NAMALWA (cell line): ENCODE results near the gene CST11.

Source experiments
- DNase-seq: peaks from one replicate; pipeline ENCODE4 v3.0.0-alpha.2; 2015; ENCODE audit warnings: low spot score

CST11 gene

DNA sequence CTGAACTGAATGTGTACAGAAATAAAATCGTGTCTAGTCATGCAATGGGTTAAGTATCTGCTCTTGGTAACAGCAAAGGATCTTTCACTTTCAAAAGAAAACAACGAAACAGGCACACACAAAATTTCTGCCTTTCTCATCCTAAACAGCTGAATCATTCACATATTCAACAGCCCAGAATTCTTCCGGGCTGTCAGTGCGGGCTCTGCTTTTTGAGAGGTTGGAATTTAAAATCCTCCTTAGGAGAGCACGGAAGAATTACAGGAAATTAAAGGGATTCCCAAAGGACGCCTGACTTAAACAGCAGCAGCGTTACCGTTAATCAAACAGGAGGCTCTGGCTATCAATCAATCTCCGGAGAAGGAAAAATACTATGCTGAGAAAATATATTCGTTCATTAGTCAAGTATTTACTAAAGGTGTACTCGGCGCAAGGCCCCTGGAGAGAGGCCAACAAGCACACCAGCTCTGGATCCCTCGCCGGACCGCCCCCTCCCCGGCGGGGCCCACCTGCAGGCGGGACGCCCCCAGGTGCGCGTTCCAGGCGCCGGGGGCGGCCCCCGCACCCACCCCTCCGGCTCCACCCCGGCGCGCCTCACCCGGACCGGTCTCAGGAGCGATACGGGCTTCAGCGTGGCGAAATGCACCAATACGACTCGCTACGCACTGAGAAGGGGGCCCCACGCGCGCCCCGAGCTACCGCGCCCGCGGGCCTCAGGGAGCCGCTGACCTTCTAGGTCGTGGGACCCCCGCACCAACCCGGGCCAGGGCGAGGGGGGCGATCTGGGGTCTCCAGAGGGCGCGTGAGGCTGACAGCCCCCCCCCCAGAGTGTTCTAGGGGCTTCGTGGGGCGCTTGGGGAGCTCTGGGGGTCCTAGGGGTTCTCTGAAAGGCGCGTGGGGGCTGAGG is 32.4 kb downstream of the CST11 start:
- peak; percentile 55 for DNase-seq

DNA sequence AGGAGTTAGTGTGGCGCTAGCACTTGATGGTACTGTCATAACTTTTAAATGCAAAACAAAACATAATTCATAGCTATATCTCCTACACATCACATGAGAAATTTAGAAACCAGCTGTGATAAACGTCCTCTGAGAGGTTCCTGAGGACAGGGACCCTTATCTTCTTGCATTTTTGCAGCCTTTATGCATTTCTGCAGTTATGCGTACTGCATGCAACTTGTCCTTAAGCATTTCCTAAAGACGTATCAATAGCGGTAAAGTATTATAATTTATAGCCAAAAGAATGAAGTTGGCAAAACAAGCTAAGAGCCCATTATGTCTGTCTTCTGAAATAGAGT is 33.0 kb downstream of the CST11 start:
- no peak for DNase-seq

DNA sequence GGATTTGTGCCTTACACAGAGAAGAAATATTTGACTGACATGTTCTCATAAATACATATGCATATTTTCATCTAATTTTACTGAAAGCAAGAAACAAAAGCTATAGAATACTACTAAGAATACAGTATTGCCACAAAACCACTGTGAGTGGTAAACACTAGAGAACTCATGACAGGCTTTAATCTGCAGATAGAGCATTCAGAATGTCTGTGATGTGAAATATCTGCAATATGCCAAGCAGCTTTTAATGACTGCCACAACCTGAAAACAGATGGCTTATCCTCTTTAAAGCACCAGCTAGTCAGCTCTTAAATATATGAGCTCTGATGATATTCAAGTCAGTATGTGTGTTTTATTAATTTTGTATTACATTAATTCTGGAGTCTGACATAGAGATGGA is 34.8 kb downstream of the CST11 start:
- DNase-seq = no peak

DNA sequence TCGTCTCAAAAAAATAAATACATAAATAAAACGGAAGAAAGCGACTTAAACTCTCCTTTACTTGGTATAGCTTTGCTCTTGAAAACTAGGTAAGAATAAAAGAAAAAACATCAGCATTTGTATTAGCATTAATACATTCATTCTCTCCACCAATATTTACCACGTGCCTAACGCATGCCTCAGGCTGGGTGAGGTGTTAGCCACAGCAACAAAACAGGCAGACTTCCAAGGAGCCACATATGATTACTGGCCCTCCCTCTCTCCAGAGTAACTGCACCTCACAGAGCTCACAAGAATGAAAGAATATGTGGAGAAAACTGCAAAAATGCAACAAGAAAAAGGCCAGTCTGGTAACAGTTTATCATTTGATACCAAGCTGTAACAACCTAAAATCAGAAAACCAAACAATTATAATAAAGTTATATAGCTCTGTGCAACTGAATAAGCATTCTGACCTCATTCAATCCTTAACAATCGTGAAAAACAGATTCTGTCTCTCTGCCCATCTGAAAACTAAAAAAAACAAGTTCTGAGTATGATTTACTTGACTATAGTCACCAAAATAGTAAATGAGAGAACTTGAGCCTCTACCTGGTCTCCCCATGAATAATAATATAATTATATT is 36.6 kb downstream of the CST11 start:
- DNase-seq = no peak

DNA sequence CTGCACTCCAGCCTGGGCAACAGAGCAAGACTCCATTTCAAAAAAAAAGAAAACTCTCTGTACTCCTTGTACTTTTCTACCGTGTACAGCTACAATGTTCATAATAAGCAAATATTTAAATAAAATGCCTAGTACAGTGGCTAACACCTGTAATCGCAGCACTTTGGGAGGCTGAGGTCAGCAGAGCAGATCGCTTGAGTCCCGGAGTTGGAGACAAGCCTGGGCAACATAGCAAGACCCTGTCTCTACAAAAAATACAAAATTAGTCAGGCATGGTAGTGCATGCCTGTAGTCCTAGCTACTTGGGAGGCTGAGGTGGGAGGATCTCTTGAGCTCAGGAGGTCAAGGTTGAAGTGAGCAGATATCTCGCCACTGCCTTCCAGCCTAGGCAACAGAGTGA is 37.1 kb downstream of the CST11 start:
- no peak for DNase-seq

DNA sequence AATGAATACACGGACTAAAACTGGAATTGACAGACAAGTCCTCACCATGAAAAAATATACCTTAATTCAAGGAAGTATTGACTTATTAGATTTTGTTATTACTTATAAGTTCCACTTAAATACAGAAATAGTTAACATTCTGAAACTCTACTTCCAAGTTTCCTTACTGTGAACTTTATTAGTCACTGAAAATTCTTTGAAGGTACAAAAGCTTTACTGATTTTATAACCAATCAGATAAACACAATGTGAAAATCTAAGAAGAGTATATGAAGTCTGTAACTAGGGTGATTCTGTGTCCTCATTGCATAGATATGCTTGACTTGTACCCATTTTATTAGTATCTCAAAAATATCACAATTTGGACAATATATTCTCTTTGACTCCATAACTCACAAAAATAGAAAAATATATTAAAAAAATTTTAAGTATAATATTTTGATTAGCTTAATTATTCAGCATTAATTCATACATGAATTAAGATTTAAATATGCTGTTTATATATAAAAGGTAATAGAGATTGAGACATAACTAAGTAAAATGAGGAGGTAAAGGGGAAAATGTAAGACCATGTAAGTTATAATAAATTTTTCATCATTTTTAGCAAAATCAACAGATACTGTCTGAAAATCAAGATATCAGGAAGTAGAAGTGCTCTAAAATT is 38.0 kb downstream of the CST11 start:
- DNase-seq = no peak

DNA sequence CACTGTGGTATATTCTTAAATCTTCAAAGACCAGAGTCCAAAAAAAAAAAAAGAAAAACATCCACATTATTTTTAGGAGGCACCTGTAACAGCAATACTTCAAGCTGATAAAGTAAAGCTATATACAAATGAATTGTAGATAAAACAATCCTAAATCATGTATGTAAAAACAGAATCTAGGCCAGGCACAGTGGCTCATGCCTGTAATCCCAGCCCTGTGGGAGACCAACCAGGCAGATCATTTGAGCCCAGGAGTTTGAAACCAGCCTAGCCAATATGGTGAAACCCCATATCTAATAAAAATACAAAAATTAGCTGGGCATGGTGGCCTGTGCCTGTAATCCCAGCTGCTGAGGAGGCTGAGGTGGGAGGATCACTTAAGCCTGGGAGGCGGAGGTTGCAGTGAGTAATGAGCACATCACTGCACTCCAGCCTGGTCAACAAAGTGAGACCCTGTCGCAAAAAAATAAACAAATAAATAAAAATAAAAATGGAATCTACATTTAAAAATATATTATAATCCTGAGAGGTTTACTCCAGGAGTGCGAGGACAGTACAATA is 38.7 kb downstream of the CST11 start:
- no peak for DNase-seq

DNA sequence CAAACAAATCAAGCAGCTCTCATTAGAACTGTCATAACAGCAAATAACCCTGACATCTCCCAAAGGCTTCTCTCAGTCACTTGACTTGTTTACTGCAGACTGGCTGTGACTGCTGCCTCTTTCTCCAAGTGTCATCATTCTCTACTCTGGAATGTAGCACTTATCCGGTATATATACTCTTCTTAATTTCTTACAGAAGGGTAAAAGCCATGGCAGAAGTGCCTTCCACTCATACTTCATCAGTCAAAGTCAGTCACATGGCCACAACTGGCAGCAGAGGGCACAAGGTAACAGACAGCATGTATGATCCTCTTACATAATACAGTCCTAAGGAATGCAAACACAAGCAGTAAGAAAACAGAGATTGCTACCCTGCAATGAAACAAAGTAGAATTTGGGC is 40.6 kb downstream of the CST11 start:
- no peak for DNase-seq

DNA sequence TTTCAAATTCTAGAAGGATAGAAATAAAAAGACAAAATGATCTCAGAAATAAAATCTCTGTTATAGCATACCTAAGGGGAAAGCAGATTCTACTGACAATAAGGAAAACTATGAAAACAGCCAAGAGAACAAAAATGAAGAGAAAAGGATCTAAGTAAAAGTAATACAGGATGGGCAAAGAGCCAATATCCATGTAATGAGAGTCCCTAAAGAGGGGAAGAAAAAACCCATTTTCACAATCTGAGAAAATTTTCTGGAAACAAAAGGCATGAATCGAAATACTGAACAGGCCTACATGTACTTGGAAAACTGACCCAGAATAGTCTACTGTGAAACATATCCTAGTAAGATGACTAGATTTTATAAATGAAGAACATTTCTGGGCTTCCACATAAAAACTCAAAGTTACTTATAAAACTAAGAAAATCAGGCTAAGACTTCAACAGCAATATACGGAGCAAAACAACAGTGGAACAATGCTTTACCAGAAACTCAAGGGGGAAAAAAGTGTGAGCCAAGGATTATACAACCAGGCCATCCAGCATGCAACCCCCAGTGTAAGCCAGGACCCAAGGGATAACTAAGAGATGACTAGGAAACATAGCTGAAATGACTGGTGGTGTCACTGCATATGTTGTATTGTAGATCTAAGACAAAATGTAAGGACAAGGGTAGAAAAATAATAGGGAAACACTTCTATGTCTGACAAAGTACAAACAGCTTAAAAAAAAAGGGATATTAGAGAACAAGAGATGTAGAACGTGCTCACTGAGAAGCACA is 41.6 kb downstream of the CST11 start:
- DNase-seq = no peak

DNA sequence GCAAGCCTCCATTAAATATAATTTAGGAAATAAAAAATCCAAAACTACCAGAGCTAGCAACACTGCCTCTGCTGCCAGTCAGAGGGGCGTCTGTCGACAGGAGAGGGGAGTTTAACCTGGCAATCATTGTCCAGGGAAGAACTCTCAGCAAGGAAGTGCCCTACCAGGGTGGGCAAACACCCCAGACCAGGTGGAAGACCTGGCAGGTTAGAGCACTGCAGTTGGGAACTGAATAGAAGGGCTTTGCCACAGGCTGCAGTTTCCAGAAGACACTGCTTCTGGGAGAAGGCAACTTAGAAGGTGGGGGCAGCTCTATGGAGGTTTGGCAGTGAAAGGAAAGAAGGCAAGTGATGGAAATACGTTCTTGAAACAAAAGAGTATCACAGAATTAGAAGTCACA is 42.9 kb downstream of the CST11 start:
- DNase-seq = no peak

DNA sequence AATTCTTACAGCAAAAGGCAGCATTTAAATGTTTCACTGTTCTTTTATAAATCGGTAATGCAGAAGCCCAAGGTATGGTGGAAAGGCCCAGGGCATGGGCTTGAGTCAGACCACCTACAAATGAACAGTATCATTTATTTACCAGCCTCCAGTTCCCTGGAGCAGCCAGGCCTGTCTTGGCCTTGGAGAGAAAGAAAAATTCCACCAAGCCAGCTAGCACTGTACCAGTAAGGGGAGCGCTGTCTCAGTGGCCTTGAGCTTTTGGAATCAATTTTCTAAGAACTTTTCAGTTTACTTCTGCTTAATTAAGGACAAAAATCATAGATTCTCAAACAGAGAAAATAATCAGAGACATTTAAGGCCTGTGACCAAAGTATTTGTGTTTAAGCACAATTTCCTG is 43.7 kb downstream of the CST11 start:
- no peak for DNase-seq

DNA sequence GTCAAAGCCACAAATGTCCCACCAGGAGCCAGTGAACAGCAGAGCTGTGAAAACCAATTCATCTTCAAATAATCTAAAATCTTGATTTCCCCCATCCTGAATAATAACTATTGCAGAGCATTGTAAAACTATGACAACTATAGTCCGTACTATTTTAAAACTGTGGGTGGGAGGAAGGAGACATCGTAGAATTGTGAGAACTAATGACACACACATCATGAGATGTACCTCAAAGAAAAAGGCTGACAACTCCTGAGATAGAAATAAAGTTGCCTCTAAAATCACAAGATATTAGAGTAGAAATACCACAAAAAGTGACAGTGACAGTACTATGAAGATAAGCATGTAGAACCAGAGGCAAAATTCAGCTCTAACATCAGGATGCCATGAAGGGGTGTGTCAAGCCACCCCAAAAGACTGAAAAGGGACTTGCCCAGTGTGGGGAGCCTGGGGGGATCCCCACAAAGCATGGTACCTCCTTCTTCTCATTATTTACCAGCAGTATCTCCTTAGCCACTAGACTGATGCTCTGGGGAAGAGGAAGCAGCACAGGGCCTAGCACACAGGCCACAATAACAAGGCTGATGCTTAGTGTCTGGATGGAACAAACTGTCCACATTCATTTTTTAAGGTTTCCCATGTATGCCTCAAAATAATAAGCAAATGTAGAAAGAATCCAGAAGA is 44.8 kb downstream of the CST11 start:
- DNase-seq = no peak

DNA sequence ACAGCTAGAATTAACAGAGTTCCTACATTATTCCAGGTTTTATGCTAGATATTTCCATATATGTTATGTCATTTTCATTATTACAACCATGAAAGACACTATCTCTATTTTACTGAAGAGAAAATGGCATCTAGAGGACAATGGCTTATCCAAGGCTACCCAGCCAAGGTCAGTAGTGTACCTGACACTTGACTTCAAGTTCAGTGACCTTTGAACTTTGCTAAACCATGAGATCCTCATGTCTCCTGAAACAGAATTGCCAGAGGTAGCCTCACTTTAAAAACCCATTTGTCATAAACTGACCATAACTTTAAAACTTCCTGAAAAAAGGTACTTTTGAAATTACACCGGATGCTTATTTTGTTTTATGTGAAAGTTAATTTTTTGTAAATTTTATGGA is 45.8 kb downstream of the CST11 start:
- no peak for DNase-seq

DNA sequence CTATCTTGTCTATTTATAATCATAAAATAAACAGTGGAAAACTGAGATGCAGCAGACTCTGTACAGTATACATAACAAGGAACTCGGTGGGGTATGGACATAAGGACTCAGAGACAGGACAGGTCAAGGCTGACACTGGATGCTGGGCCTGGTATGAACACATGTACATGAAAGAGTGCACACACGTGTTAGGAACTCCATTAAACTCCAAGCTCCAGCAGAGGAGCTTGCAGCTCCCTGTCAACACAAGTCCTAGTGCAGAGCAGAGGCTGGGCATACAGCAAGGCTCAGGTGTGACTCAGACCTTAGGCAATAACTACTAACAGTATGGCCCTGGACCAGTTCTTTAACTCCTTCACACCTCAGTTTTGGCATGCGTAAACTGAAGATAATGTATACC is 48.5 kb downstream of the CST11 start:
- no peak for DNase-seq

DNA sequence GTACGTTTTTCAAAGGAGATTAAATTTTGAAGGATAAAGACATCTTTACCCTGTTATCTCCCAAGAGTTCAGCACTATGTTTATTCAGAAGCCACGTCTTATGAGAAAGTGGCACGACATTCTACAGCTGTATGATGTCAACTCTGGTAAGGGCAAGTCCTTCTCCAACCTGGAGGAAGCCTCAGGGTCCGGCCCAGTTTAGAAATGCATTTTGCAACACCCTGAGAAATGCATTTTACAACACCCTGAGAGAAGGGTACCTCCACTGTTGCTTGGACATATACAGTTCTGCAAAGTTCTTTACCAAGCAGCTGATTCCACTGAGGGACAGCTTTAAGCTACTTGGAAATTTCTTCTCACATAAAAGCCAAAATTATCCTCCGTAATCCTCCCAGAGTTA is 48.9 kb downstream of the CST11 start:
- no peak for DNase-seq

DNA sequence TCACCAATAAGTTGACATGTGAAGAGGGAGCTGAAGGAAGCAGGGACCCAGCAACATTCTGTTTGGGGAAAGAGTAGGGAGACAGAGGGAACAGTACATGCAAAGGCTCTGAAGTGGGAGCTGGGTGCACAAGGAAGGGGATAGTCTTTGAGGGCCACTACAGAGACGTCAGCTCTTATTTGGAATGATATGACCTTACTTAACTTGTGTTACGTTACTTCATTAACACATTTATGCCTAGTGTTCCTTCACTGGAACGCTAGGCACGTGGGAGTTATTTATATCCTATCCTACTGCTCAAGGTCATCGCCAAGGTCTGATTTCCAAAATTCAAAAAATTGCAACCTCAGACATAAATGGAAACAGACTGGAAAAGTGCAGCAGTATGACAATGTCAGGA is 51.6 kb downstream of the CST11 start:
- no peak for DNase-seq
